Coronary artery (tissue), 2 donors: Measurements from ENCODE around the gene POU3F1.
A peak's percentile ranks its signal among the peaks of the same experiment; 100 is the strongest.

Experiments used
- DNase-seq: peaks from one replicate; pipeline ENCODE4 v3.0.0-alpha.2; 2017; ENCODE audit warnings: low spot score
- H3K27ac ChIP-seq, 2 donors: fragments of 200-600 bp; sonication (generic); one replicate each; pipeline ENCODE4 v1.5.1; 2016 to 2019
- H3K4me3 ChIP-seq: fragments of 200-600 bp; sonication (generic); 2 replicates; pipeline ENCODE4 v1.5.1; 2016; ENCODE audit warnings: mild to moderate bottlenecking, moderate library complexity
- CTCF ChIP-seq: fragments of 200-600 bp; sonication (generic); IDR thresholded peaks from one replicate; pipeline ENCODE4 v1.5.1; 2019; ENCODE audit warnings: antibody characterized with exemption

POU3F1 gene

DNA sequence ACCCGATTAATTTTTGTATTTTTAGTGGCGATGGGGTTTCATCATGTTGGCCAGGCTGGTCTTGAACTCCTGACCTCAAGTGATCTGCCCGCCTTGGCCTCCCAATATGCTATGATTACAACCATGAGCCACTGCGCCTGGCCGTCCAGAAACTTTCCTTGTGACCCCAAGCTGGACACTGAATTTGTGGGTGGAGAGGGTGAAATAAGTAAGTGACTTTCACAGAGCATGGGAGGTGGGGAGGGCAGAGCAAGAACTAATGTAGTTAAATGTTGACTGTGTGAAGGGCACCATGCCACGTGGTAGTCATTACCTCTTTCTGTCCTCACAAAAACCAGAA, 36.8 kb downstream of the POU3F1 start:
- H3K4me3 ChIP-seq: no peak overlapping the region
- no peak overlapping the region for H3K27ac ChIP-seq
- TF ChIP-seq CTCF: no peak
- DNase-seq: no peak

GRCh38 chr1:38009088-38009840, 37.3 kb downstream of the POU3F1 start:
- DNase-seq: no peak
- Histone ChIP-seq H3K4me3 (no peak overlapping the region), H3K27ac (no peak overlapping the region)
- TF ChIP-seq CTCF: no peak

GRCh38 chr1:38006008-38006828, 40.4 kb downstream of the POU3F1 start:
- Histone ChIP-seq H3K4me3 (peak overlapping the region; percentile 98), H3K27ac (peak overlapping the region; percentile 80 to 97)
- no peak for TF ChIP-seq CTCF
- no peak for DNase-seq

- TF ChIP-seq CTCF: no peak
- Histone ChIP-seq H3K4me3 (peak within 1 kb of the TSS; percentile 98), H3K27ac (peak within 1 kb of the TSS; percentile 80 to 97)
- DNase-seq: no peak
Observed at GRCh38 chr1:38005195-38006007, 41.2 kb downstream of the POU3F1 start, which contains the start of gene FHL3. FHL3 (minus strand) TSS chr1:38005514; CDS start chr1:37999412, 6,102 bp downstream.

- H3K27ac ChIP-seq: peak overlapping the region; percentile 80 to 97
- TF ChIP-seq CTCF: no peak
- DNase-seq: no peak
- H3K4me3 ChIP-seq: peak overlapping the region; percentile 98
Observed at GRCh38 chr1:38004284-38005108, 42.1 kb downstream of the POU3F1 start.
